ENCODE measurements around the gene ENTPD6. TPM values are rescaled to one million over a fixed set of nuclear protein-coding genes. Genes with fewer than 3 reads are reported as not detected.

ENTPD6 gene
- total and polyA plus RNA-seq, 2 of the 4 experiments (the other 2 are of a cell fraction): 61.1 to 98.6 TPM

- TF ChIP-seq USF2 (IDR thresholded peaks at IDR 0.05; ENCODE audit: low read depth, low read length) (no peak), NFE2L2 (IDR thresholded peaks at IDR 0.05; ENCODE audit: low read depth, low read length) (no peak)
Measured at GRCh38 chr20:25203871-25204320, 8.4 kb downstream of the ENTPD6 start (continued).

GRCh38 chr20:25204550-25205276 lies 9.2 kb downstream of the ENTPD6 start:
- ChIA-PET CTCF (interaction anchor here (1.0 to 1.6 kb wide), 2 partner anchors 9 to 43 kb away, joined by 4 read pairs; partner anchors contain the start of genes ENTPD6 and PYGB), POLR2A (ENCODE audit: unreplicated experiment) (no interaction called here)
- H3K27me3 ChIP-seq (ENCODE audit: control insufficient read depth, insufficient read depth, low read length): no peaks in the 10 kb centered on the region
- dilution Hi-C loops (cut with HindIII; ENCODE audit: low sequenced_read_pairs, unreplicated experiment): no loop called here
- no peak overlapping the region for H3K9ac ChIP-seq (ENCODE audit: low read depth, low read length)
- in situ Hi-C loops (cut with MboI; ENCODE audit: low sequenced_read_pairs): no loop called here
- H3K9me1 ChIP-seq (ENCODE audit: insufficient read depth, low read length): peaks cover 10% of the 10 kb centered on the region; the same call in 1 of the 2 replicates
- H3K4me2 ChIP-seq (ENCODE audit: low read depth, low read length): no peak overlapping the region
- ATAC-seq (ENCODE audit: low read depth): no peak
- H3K4me1 ChIP-seq (ENCODE audit: control insufficient read depth, insufficient read depth, low read length): peaks cover 3% of the 10 kb centered on the region; the same call in 1 of the 2 replicates
- H2AK5ac ChIP-seq (ENCODE audit: low read depth, low read length): no peak overlapping the region
- H2BK15ac ChIP-seq (ENCODE audit: low read depth, low read length): no peak overlapping the region
- no peak overlapping the region for H2AFZ ChIP-seq (replicated peaks; ENCODE audit: low read length, poor library complexity)
- H3K36me3 ChIP-seq (ENCODE audit: control insufficient read depth, insufficient read depth, low read length): no peaks in the 10 kb centered on the region
- H3K56ac ChIP-seq (ENCODE audit: extremely low read depth, insufficient read depth, low read length): no peak overlapping the region
- H3K9me3 ChIP-seq (ENCODE audit: control insufficient read depth, insufficient read depth, low read length): no peaks in the 10 kb centered on the region
- H2BK20ac ChIP-seq (ENCODE audit: low read depth, low read length): no peak overlapping the region
- no peak overlapping the region for H3K14ac ChIP-seq (replicated peaks; ENCODE audit: low read depth, low read length)
- peaks cover 28 to 60% of the 10 kb centered on the region in 2 experiments for H3K79me1 ChIP-seq (ENCODE audit: low read depth in 1 of 2, low read length in 2 of 2)
- H4K8ac ChIP-seq (ENCODE audit: low read depth in 2 of 2, low read length in 2 of 2): 0 out of 4 replicates have a peak overlapping the region, but pooled peaks of 1 of the 2 experiments have one; percentile 13
- H3K27ac ChIP-seq (ENCODE audit: insufficient read depth, low read length): no peak overlapping the region
- intact Hi-C loops (cut with micrococcal nuclease): loop anchor here (5.0 kb wide), 1 partner anchor 193 kb away; no protein-coding TSS in a partner anchor
- H4K5ac ChIP-seq (ENCODE audit: low read depth, low read length): no peak overlapping the region
- DNase-seq: no peak
- no peak overlapping the region for H4K91ac ChIP-seq (ENCODE audit: insufficient read depth, low read depth, low read length)
- no peak overlapping the region for H2BK5ac ChIP-seq (ENCODE audit: low read depth, low read length, poor library complexity, severe bottlenecking)
- H3K4ac ChIP-seq (ENCODE audit: low read depth, low read length): no peak overlapping the region
- H3K4me3 ChIP-seq (ENCODE audit: insufficient read depth, low read depth, low read length): no peak overlapping the region
- peaks cover 4% of the 10 kb centered on the region for H4K20me1 ChIP-seq (ENCODE audit: insufficient read depth, low read length)
- H2BK120ac ChIP-seq (ENCODE audit: low read depth, low read length): no peak overlapping the region
- no peak overlapping the region for H3K23ac ChIP-seq (ENCODE audit: low read depth, low read length)
- no peak overlapping the region for H2AK9ac ChIP-seq (replicated peaks; ENCODE audit: low read depth, low read length, poor library complexity)
- 100% methylated on average over 2 of the region's 9 CpGs; no CpG with 5 or more reads in 1 of the 2 experiments for WGBS, 2 experiments (ENCODE audit: extremely low coverage in 2 of 2, insufficient read length in 1 of 2)
- H3K18ac ChIP-seq (ENCODE audit: low read depth, low read length): no peak overlapping the region; the same call in 1 of the 2 replicates
- BruUV-seq (replicated peaks): no TSS peak
- no peak for TF ChIP-seq RFX5 (IDR thresholded peaks at IDR 0.05; ENCODE audit: low read depth, low read length)
- TF ChIP-seq MAZ (IDR thresholded peaks at IDR 0.05; ENCODE audit: borderline replicate concordance, low read depth, low read length): no peak
- no peak for TF ChIP-seq CEBPB (IDR thresholded peaks at IDR 0.05; ENCODE audit: low read depth, low read length)
- no peak for TF ChIP-seq MXI1 (IDR thresholded peaks at IDR 0.05; ENCODE audit: borderline replicate concordance, low read depth, low read length)
- no peak for TF ChIP-seq CTCF (conservative IDR thresholded peaks at IDR 0.05; ENCODE audit: low read depth, low read length)
- TF ChIP-seq BHLHE40 (IDR thresholded peaks at IDR 0.05; ENCODE audit: low read depth, low read length): no peak
- no peak for TF ChIP-seq SMC3 (IDR thresholded peaks at IDR 0.05; ENCODE audit: low read depth, low read length)
- no peak for TF ChIP-seq RAD21 (IDR thresholded peaks at IDR 0.05; ENCODE audit: low read length)
- TF ChIP-seq FOS (IDR thresholded peaks at IDR 0.05; ENCODE audit: low read depth, low read length): no peak
- no peak for TF ChIP-seq USF2 (IDR thresholded peaks at IDR 0.05; ENCODE audit: low read depth, low read length)
- no peak for TF ChIP-seq RCOR1 (IDR thresholded peaks at IDR 0.05; ENCODE audit: insufficient replicate concordance, low read length)

Measured in IMR-90 (cell line).